HepG2 (cell line): Measurements from ENCODE around the gene NAV2. TPM values are rescaled to one million over a fixed set of nuclear protein-coding genes. Genes with fewer than 3 reads are reported as not detected.

Source experiments
- MED8 ChIP-seq: sonication (generic); formaldehyde crosslinking; IDR thresholded peaks from 2 replicates; pipeline ENCODE4 v1.8.1; 2023; ENCODE audit warnings: mild to moderate bottlenecking, missing genetic modification reagents; ENCODE audit not compliant: insufficient replicate concordance
- MYPOP ChIP-seq: sonication (generic); formaldehyde crosslinking; IDR thresholded peaks from 2 replicates; pipeline ENCODE4 v1.8.1; 2023; ENCODE audit warnings: mild to moderate bottlenecking, moderate library complexity, missing genetic modification reagents
- NR0B2 ChIP-seq: sonication (generic); formaldehyde crosslinking; IDR thresholded peaks from 2 replicates; pipeline ENCODE4 v1.4.0; 2020; ENCODE audit warnings: mild to moderate bottlenecking, missing genetic modification reagents
- PRDM10 ChIP-seq: sonication (generic); formaldehyde crosslinking; IDR thresholded peaks from 2 replicates; pipeline ENCODE4 v1.4.0; 2020; ENCODE audit warnings: low read depth, missing genetic modification reagents
- SATB2 ChIP-seq: sonication (generic); formaldehyde crosslinking; IDR thresholded peaks from 2 replicates; pipeline ENCODE4 v1.5.0; 2020; ENCODE audit warnings: missing genetic modification reagents
- SETDB1 ChIP-seq: sonication (generic); formaldehyde crosslinking; IDR thresholded peaks from 2 replicates; pipeline ENCODE4 v1.5.1; 2020; ENCODE audit warnings: missing genetic modification reagents, mild to moderate bottlenecking, borderline replicate concordance
- SRF ChIP-seq: IDR thresholded peaks from 2 replicates; pipeline ENCODE4 v1.6.1; 2011; ENCODE audit warnings: mild to moderate bottlenecking, low read depth, low read length, moderate library complexity
- TBP ChIP-seq: sonication (generic); formaldehyde crosslinking; IDR thresholded peaks from 2 replicates; pipeline ENCODE4 v1.5.0; 2020; ENCODE audit warnings: missing genetic modification reagents
- ZBTB14 ChIP-seq: sonication (generic); formaldehyde crosslinking; IDR thresholded peaks from 2 replicates; pipeline ENCODE4 v1.4.0; 2020; ENCODE audit warnings: missing genetic modification reagents
- ZBTB4 ChIP-seq: sonication (generic); formaldehyde crosslinking; IDR thresholded peaks from 2 replicates; pipeline ENCODE4 v1.4.0; 2020; ENCODE audit warnings: missing genetic modification reagents, mild to moderate bottlenecking, borderline replicate concordance
- ZNF232 ChIP-seq: sonication (generic); formaldehyde crosslinking; IDR thresholded peaks from 2 replicates; pipeline ENCODE4 v1.4.0; 2020; ENCODE audit warnings: missing genetic modification reagents, borderline replicate concordance
- ZNF280D ChIP-seq: sonication (generic); formaldehyde crosslinking; IDR thresholded peaks from 2 replicates; pipeline ENCODE4 v1.5.1; 2020; ENCODE audit warnings: mild to moderate bottlenecking, missing genetic modification reagents
- ZNF562 ChIP-seq: sonication (generic); formaldehyde crosslinking; IDR thresholded peaks from 2 replicates; pipeline ENCODE4 v1.8.0; 2022; ENCODE audit warnings: missing genetic modification reagents, borderline replicate concordance
- ZNF703 ChIP-seq: sonication (generic); formaldehyde crosslinking; IDR thresholded peaks from 2 replicates; pipeline ENCODE4 v1.5.1; 2020; ENCODE audit warnings: missing genetic modification reagents, mild to moderate bottlenecking, moderate library complexity, borderline replicate concordance
- polyA plus RNA-seq, 8 experiments: library from polyadenylated mRNA; depleted of rRNA in 3 of 8; stranded (reverse) in 7 of 8; unstranded in 1 of 8; fragments of >200 nt; fragmentation: Illumina TruSeq in 4 of 8; extraction: Trizol in 4 of 8; gene quantifications; 2 replicates each; pipeline versions ENCODE4 v1.2.1 to v1.2.3, GENCODE V29; 2011 to 2016; ENCODE audit warnings: low read depth in 4 of 8, missing spikeins in 1 of 8, mixed read lengths in 1 of 8; ENCODE audit not compliant: insufficient read depth in 1 of 8
- total RNA-seq, 5 experiments: library from RNA; depleted of rRNA; stranded (reverse); fragments of >200 nt; fragmentation: Illumina TruSeq; extraction: Trizol; gene quantifications; 2 replicates each; pipeline ENCODE4 v1.2.3, GENCODE V29; 2016; ENCODE audit warnings: low read depth in 1 of 5

The NAV2 gene
- total and polyA plus RNA-seq, 2 of the 13 experiments (the other 11 are each of a cell fraction or from before 2014, with no cell fraction given) = 9.3 to 34.6 TPM

- no peak for TF ChIP-seq SATB2 (CRISPR knock-in tag)
- no peak for TF ChIP-seq NR0B2 (CRISPR knock-in tag)
- peak; percentile 53; the same call in 1 of the 2 replicates for TF ChIP-seq MYPOP (CRISPR knock-in tag)
- TF ChIP-seq ZNF703 (CRISPR knock-in tag) = no peak
- TF ChIP-seq SETDB1 = no peak
- no peak for TF ChIP-seq ZNF280D
- no peak for TF ChIP-seq ZBTB4
- TF ChIP-seq TBP (CRISPR knock-in tag) = no peak
- TF ChIP-seq ZBTB14 (CRISPR knock-in tag) = no peak
- no peak for TF ChIP-seq ZNF232 (CRISPR knock-in tag)
- no peak for TF ChIP-seq ZNF562 (CRISPR knock-in tag)
- TF ChIP-seq PRDM10 (CRISPR knock-in tag) = no peak
- no peak for TF ChIP-seq SRF
- no peak for TF ChIP-seq MED8 (CRISPR knock-in tag)
Measured at GRCh38 chr11:19978668-19979518, 266.3 kb downstream of the NAV2 start (continued).
